NCI-H510A (cell line): Measurements from ENCODE around the gene C11orf87.
A peak's percentile ranks its signal among the peaks of the same experiment; 100 is the strongest.

Experiments used
- DNase-seq: peaks from one replicate; lab custom pipeline; 2025; lab: John Stamatoyannopoulos, UW

The C11orf87 gene

GRCh38 chr11:109421981-109422869, at the start of gene C11orf87:
TSS of gene C11orf87 (plus strand) at chr11:109422190. CDS start at chr11:109423634, 1,444 bp downstream.
- peak; percentile 20 for DNase-seq

DNA sequence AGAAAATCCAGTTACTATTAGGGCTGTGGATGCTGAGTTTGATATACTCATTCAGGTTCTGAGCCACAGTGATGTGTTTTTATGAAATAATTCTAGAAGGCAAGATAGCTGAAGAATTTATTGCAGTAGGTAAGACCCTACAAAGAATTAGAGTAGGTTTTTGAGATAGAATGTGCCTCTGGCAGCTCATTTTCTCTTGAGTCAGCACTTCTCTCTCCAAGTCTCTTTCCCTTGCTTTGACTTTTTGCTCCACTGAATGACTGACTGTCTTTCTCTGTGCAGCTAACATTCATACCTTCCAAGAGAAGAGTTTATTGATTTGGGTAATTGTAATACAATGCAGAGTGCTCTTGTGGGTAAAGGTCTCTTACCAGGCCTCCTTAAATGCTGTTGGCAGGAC, 48.0 kb upstream of the C11orf87 start:
- no peak for DNase-seq

DNA sequence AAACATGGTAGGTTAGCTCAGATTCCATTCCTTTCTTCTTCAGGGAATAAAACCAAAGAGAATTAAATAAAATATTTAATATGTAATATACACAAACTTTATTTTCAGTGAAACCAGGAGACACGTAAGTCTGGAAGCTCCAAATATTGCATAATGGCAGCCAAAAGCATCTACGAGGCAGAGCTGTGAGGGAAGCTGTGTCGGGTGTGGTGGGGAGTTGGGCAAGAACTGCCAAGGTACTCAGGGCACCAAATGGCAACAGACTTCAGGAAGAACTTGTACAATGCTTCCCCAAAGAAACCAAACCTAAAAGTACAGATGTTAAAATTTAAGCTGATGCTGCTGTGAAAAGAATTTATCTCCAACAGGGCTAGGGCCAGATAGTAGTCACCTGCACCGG, 47.5 kb upstream of the C11orf87 start:
- DNase-seq = no peak

DNA sequence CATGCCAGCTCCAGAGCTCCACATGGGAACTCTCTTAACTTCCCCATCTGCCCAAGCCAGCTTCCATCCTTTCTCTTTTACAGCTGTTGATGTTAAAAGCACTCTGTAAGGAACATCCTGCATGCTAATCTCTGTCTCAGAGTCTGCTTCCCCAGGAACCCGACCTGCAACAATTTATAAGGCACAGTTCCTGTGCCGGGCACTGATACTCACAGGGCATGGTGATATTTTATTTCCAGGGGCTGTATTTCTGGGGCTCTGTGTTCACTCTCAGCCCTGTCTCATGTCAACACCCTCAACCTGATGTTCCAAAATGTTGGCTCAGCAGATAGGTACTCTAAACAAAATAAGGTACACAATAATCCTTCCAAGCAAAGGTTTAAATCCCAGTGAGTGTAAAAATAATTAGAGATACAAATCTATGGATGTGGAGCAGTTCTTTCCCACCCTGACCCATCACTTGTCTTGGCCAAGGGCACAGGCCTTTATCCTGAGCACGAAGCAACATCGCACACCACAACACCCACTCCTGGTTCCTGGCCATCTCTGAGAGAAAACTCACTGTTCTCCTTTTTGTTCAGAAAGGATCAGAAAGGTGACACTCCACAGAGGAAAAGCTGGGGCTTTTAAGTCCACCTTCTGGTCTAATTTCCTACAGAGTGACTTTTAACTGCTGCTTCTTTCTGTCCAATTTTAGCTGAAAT, 44.8 kb upstream of the C11orf87 start:
- no peak for DNase-seq

- no peak for DNase-seq
Measured at GRCh38 chr11:109378034-109378433, 44.0 kb upstream of the C11orf87 start.

GRCh38 chr11:109383306-109383705, 38.7 kb upstream of the C11orf87 start:
- DNase-seq = no peak

DNA sequence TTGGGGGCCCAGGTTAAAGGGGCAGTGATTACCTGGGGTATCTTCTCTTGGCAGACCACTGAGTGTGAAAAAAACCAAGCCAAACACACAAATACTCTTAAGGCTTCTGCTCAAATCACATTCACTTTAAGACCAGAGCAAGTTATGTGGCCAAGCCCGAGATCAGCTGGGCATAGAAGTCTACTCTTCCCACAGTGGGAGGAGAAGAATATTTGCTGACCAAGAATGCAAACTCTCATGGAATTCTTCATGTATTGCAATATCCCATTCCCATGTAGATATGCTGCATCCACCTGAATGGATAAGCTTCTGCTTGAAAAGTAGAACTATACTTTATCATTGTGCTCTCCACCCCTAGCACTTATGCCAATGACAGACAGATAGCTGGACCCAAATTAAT, 37.1 kb upstream of the C11orf87 start:
- no peak for DNase-seq

DNA sequence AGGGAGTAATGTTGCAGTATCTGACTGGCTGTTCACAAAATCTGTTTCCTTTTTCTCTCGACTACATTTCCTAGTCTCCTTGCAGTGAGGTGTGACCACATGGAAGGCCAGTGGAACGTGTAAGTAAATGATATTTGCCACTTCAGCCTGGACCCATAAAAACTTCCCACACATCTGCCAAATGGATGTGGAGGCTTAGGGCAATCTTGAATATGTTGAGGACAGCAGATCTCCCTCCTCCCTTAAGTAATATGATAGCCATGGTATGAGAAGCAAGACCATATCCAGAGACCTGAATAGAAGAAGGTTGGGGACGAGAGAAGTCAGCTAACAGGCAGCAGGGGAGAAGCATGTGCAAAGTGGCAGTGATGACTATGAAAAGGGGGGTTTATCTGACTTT, 33.0 kb upstream of the C11orf87 start:
- DNase-seq = no peak

- no peak for DNase-seq
Measured at GRCh38 chr11:109390752-109391151, 31.2 kb upstream of the C11orf87 start.

GRCh38 chr11:109401545-109401944, 20.4 kb upstream of the C11orf87 start:
- DNase-seq = no peak

DNA sequence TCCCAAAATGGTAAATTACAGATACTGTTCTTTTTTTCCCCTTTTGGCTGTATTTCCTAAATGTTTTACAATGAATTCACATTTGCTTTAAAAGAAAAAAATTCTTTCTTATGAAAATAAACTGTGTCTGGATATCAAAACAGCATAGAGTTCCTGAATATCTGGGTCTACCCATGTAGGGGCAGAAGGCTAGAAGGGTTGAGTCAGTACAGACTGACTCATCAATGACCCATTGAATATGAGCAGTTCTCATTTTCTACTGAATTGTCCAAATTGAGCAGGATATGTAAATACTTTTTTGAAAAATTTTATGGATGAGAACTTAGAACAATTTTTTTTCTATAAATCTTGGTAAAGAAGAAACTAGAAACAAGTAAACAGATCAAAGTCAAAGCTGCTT, 16.3 kb upstream of the C11orf87 start:
- DNase-seq = no peak

DNA sequence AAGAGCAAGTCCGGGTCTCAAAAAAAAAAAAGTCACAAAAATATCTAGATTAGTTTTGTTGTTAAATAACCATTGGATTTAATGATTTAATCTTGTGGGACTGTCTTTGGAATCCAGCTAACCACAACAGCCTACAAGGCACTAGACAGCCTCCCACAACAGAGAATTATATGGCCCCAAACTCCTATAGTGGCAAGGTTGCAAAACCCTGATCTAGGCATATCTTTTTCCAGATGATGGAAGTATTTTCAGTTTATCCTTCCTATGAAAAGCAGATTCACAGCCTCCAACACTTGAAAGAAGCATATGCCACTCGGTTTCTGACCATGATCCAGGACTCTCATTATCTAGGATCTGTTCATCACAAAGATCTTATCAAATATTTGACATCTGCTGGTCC, 5.4 kb upstream of the C11orf87 start:
- DNase-seq = no peak

GRCh38 chr11:109422870-109423465, 978 bp downstream of the C11orf87 start:
- no peak for DNase-seq

DNA sequence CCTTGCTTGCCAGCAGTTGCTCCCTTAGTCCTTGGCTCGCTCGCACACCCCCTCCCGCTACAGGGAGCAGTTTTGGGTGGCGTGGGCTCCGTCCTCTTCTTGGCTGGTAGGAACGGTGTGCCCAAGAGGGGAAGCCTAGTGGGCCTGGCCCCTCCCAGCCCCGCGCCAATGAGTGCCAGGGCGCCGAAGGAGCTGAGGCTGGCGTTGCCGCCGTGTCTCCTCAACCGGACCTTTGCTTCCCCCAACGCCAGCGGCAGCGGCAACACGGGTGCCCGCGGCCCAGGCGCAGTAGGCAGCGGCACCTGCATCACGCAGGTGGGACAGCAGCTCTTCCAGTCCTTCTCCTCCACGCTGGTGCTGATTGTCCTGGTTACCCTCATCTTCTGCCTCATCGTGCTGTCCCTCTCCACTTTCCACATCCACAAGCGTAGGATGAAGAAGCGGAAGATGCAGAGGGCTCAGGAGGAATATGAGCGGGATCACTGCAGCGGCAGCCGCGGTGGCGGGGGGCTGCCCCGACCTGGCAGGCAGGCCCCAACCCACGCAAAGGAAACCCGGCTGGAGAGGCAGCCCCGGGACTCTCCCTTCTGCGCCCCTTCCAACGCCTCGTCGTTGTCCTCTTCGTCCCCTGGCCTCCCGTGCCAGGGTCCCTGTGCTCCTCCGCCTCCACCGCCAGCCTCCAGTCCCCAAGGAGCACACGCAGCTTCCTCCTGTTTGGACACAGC, 1.6 kb downstream of the C11orf87 start:
- no peak for DNase-seq

- no peak for DNase-seq
Measured at GRCh38 chr11:109424901-109425300, 2.9 kb downstream of the C11orf87 start.

DNA sequence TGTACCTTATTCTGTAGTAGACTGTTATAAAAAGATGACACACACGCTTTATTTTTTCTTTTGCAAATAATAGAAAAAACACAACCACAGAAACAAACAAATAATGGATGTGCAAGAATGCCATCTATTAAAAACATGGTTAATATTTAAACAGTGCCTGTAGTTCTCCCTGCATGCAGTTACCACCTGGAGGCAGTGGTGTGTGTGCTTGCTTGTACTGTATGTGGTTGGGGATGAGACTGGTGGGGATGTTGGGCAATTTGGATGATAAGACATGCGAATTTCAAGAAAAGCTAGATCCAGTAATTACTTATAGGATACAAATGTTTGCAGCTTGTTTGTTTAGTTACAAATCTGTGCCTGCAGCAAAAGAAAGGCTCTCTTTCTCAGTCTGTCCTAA, 3.6 kb downstream of the C11orf87 start:
- DNase-seq = no peak

GRCh38 chr11:109426442-109427240, 4.7 kb downstream of the C11orf87 start:
- DNase-seq = no peak

- no peak for DNase-seq
Measured at GRCh38 chr11:109432105-109432504, 10.1 kb downstream of the C11orf87 start.

DNA sequence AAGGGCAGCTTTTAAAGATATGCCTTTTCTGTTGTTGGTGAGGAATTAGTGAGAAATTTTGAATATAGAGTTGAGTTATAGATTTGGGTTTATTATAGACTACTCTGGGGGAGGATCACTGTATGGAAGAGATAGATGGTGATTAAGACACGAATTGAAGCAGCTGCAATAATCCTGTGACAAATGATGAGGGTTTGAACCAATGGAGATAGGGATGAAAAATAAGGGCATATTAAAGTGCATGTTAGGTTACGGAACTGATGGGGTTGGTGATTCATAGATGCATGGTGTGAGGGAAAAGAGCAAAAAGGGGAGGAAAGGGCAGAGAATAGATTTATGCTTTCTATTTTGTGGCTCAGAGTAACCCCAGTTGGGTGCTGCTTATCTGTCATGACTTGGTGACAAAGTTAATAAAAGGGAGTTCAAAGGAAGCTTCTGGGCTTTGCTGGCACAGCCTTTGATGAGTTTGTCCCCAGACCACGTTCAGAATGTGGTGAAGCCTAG, 11.8 kb downstream of the C11orf87 start:
- DNase-seq = no peak

GRCh38 chr11:109435121-109435742, 13.2 kb downstream of the C11orf87 start:
- DNase-seq = no peak

DNA sequence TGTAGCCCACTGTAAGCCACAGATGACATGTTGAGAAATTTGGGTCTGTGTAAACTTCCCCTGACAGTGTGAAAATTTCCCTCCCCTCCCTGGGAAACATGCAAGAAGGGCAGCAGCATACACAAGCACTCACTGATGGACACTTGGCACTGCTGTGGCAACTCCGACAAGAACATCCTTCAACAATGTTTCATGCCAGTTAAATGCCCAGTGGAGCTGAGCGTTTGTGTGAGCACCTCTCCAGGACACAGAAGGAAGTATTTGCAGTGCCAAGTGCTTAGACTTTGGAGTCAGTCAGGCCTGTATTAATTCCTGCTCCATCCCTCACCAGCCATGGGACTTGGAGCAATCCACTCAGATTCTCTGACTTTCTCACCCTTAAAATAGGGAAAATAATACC, 17.7 kb downstream of the C11orf87 start:
- DNase-seq = no peak
